Pons (tissue), 1 donor: ENCODE results near the gene CDRT4.

Source experiments
- DNase-seq: peaks from one replicate; pipeline ENCODE4 v3.0.0-alpha.2; 2016; ENCODE audit warnings: low spot score

The CDRT4 gene

GRCh38 chr17:15431766-15432165 is 35.7 kb downstream of the CDRT4 start:
- no peak for DNase-seq

GRCh38 chr17:15431196-15431595 is 36.2 kb downstream of the CDRT4 start:
- no peak for DNase-seq

DNA sequence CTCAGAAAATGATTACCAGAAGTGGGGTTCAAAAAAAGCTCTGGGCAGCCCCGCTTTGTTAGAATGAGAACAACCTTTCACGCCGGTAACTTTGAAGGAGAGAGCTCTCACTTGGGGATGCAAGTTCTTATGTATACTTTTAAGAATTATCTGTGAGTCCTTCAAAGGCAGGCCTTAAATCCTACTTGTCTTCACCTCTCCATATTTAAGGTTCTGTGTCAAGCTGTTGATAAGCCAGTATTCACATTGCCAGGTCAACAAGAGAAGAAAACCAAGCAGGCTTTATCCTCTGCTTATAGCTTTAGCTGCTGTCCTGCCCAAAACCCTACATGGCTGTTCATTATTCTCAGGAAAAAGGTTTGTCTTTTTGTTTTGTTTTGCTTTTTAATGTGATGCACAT is 42.9 kb downstream of the CDRT4 start:
- no peak for DNase-seq

- no peak for DNase-seq
Observed at GRCh38 chr17:15422392-15422965, 44.9 kb downstream of the CDRT4 start.

- no peak for DNase-seq
Observed at GRCh38 chr17:15418781-15419180, 48.6 kb downstream of the CDRT4 start.

DNA sequence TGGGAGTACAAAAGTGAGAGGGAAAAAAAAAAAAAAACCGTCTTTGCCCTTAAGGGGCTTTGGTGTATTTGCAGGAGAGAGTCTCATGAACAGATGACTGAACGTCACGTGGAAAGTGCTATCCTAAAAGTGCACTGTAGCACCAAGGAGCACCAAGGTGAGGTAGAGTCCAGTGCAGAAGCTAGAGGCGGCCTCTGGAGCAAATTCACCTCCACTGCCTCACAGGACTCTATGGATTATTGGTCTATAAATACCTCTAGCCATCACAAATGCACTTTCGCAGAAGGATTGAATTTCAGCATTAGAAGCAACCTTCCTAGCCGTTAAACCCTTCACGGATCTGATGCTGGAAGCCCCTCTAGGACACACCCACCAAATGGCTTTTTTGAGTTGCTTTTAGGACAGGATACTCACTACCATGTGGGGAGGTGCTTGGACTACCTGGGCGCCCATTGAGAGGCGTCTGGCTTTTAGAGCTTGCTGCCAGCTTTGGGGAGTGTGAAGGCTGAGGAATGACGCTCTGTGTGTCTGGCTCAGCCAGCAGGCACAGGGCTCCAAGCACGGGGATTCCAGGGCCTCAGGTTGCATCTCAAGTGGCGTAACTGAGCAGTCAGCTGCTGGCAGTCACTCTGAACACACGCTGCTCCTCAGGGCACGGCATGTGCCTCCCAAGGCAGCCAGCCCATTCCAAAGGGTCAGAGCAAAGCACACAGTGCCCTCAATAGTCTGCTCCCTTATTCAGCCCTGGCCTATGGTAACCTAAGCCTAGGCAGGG is 52.7 kb downstream of the CDRT4 start:
- peak; percentile 30 for DNase-seq

DNA sequence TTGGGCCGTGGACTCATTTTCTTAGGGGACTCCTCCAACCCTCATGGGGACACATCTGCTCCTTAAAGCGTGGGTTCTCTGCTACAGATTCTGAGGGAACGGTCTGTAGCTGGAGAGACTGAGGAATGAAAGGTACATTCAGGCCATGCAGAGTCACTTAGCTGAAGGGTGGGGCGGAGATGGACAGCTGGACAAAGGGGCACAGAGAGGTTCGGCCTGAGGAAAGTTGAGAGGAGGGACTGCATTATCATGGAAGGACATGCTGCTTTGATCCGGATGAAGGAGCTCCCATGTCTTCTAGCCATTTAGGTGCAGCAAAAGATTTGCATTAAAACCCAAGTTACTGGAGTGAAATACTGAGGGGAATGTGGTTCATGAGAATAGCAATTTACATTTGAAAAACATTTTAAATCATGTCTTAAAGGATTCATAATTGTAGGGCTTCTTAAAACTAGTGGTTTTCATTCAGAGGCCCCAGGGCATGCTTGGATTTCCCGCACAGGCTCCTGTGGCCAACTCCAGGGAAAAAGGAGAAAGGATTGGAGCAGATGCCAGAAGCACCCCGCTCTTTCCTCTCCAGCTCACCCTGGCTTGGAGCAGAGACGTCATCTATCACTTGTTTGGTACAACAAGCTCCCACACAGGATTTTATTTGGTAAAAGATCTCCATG is 54.2 kb downstream of the CDRT4 start:
- no peak for DNase-seq

DNA sequence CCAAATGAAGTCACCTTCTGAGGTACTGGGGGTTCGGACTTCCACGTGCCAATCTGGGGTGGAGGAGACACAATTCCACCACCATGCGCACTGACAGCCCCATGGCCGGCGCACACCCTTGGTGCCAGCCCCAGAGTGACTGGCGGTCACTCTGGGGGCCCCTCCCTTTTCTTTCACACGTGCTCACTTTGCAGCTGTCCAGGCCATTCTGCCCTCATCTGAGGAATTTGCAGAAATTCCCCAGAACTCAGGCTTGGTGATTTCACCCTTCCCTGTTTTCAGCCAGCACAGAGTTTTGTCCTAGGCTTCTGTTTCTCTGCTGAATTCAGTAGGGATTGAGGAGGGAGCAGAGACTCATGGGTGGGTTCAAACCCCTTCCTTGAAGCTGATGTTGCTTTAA is 54.8 kb downstream of the CDRT4 start:
- DNase-seq, result no peak

- peak; percentile 42 for DNase-seq
Observed at GRCh38 chr17:15411384-15412198, 55.8 kb downstream of the CDRT4 start.

- DNase-seq, result peak; percentile 60
Observed at GRCh38 chr17:15409721-15410250, 57.6 kb downstream of the CDRT4 start.

- DNase-seq, result no peak
Observed at GRCh38 chr17:15408803-15409202, 58.6 kb downstream of the CDRT4 start.

DNA sequence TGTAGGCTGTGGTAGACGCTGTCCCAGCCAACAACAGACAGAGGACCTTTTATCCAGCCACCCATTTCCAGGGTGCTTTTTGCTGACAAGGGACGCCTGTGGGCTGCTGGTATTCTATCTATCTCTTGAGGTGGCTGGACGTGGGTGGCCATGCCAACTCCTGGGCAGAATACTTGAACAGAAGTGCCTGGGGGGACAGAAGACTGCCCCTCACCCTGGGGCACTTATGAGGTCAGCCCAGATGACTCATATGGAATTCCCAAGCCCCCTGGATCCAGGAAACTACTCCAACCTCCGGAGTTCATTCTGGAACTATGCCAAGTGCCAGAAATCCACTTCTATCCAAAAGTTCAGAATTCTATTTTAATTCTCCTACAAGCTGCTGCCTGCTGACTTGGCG is 61.3 kb downstream of the CDRT4 start:
- DNase-seq, result no peak

DNA sequence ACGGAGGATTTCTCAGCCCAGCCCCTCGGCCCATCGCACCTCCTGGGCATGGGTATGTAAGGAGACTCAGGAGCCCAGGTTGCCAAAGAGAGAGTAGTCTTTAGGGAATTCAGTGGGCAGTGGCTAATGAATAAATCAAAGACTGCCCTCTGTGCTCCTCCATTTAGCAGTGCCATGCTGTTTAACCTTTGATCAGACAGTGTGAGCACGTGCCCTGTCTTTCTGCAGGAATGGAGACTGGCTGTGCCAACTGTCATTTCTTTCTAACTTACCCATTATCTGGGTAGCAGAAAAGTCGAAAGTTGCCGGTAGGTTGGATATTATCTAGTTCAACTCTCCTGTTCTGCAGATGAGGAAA is 62.4 kb downstream of the CDRT4 start:
- DNase-seq, result no peak

GRCh38 chr17:15404106-15405057 is 63.0 kb downstream of the CDRT4 start:
- DNase-seq, result no peak

- no peak for DNase-seq
Observed at GRCh38 chr17:15403276-15403939, 64.0 kb downstream of the CDRT4 start.

DNA sequence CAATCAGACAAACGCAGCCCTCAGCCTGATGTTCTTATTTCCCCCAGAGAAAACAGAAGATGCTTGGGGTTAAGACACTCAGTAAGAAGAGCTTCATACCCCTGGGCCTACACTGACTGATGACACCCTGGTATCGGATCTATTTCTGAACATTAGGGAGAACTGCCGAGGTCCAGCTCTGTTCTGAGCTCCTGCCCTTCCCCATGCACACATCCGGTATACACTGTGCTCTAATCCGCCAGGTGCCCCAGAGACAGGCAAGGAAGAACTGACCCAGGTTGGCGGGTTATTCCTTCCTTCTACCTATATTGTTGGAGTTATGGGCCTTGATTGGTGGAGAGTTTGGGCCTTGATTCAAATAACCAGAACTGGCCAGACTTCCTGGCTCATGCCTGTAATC is 68.0 kb downstream of the CDRT4 start:
- no peak for DNase-seq

DNA sequence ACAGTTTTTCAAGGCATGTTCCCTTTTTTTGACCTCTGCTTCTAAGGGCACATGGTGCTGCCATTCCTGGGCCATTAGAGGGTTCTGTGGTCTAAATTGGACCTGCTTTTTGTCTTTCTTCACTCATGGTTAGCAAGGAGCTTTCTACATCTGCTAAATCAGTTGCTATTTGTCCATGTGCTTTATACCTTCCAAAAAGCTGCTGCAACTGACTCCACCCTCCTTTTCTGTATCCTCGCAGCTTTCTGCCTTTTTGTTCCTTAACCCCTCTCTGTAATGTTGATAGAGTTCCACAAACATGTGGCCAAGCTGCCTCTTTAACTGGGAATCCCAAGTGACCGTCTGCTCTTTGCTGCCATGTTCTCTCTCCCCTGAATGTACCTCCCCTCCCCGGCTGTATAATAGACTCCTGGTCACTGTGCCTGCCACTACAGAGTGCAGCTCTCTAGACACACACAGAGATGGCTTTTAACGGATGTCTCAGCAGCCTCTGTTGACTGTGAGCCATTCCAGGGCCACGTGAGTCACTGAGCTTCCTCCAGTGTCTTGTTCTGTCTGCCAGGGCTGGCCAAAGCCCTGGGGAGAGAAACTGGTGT is 68.6 kb downstream of the CDRT4 start:
- DNase-seq, result peak; percentile 72

DNA sequence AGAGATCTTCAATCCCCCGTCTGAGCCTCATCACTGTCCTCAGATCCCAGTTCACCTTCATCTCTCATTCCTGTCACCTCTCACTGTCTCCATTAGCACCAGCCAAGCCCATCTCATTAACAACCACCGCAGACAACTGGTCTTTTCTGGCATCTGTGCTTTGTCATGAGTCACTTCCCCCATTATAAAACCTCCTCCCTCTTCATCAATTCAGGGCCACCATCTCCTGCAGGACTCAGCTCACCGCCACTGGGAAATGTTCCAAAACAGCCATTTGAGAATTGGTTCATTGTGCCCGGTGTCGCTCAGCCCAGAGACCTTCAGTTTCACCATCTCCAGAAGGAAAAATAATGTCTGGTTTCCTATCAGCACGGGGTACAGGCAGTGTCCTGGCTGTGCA is 69.1 kb downstream of the CDRT4 start:
- peak; percentile 56 for DNase-seq

GRCh38 chr17:15397620-15398019 is 69.8 kb downstream of the CDRT4 start:
- no peak for DNase-seq

- DNase-seq, result no peak
Observed at GRCh38 chr17:15395091-15395490, 72.3 kb downstream of the CDRT4 start.
